Glomerular visceral epithelial cell (primary cell): ENCODE measurements around the gene APOBEC3G.
"Not testable (repeated sequence)": the region's sequence is repeated elsewhere in the genome, so short reads cannot be mapped to it uniquely, and the experiment has no call there.

ENCODE experiments used
- DNase-seq: peaks from one replicate; pipeline ENCODE4 v3.0.0-alpha.2; 2016; ENCODE audit errors: extremely low spot score

APOBEC3G gene

DNA sequence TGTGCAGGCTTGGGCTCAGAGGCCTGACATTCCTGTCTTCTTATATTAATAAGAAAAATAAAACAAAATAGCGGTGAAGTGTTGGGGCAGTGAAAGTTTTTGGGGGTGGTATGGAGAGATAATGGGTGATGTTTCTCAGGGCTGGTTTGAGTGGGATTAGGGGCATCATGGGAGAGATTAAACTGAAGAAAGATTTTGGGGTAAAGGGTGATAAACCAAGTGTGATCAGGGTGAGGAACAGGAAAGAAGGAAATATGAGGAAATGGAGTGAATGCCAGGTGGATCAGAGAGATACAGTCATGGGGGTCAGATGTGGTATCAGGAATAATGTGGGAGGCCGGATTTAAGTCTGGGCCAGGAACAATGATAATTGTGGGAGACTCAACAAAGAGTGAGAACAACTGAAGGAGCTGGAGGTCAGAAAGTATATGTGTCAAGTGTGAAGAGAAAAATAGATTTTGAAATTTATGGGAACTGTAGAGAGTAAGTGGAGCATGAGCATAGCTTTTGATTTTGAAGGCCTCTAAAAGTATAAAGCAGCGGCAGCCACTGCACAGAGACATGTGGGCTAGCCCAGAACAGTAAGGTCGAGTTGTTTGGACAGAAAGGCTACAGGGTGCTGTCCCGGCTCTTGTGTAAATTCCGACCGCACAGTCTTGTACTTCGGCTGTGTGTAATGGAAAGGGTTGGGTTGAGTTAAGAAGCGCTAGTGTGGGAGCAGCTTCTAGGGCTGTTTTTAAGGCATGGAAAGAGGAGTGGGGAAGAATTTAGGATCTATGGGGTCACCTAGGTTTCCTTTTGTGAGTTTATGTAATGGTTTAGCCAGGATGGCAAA lies 10.4 kb upstream of the APOBEC3G start:
- DNase-seq, result not testable (repeated sequence)

DNA sequence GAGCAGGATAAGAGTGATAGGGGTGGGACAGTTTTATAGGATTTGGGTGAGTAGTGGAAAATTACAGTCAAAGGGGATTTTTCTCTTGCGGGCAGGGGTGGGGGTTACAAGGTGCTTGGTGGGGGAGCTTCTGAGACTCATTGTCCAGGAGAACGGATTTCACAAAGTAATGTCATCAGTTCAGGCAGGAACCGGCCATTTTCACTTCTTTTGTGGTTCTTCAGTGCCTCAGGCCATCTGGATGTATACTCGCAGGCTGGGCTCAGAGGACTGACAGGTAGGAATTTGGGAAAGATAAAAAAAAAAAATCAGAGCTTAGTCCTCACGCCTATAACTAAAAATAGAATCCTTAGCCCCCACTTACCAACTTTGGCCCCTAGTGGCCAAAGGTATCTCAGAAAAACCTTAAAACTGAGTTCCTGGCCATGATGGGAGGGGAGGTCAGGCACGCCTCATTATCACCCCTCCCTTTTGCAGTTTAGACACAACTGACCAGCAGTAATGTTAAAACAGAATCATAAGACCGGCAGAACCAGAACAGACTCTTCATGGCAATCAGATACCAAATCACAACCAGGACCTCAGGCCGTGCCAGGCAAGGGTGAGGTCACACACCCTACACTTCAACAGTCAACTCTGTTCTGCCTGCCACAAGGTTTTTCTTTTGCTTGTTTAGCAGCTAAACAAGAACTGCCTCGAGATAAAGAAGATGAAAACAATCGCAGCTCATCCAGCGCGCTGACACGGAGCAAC lies 8.9 kb upstream of the APOBEC3G start:
- no peak for DNase-seq

DNA sequence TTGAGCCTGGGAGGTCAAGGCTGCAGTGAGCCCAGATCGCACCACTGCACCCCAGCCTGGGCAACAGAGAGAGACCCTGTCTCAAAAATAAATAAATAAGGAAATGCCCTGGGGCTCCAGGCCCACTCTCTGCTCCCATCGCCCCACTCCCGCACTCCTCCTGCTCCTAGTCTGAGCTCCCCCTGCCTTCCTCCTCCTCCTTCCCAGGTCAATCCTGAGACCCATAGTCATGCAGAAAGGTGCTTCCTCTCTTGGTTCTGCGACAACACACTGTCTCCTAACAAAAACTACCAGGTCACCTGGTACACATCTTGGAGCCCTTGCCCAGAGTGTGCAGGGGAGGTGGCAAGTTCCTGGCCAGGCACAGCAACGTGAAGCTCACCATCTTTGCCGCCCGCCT lies 6.9 kb upstream of the APOBEC3G start:
- no peak for DNase-seq

DNA sequence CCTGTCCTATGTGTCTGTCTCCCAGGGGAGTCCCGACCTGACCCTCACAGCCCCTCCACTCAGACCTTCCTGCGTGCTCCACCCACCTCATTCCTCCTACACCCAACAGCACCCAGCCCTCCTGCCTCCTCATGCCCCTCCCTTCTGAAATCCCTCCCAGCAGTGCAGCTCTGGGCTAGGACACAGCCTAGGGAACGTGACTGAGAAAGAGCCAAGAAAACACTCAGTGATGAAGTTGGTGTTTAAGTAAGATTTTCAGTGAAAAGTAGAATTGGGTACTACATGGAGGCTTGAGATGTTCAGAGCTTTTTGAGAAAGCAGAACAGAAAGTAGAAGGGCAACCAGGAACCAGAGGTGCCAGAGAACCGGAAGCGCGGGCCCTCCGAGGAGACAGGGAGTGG lies 4.5 kb upstream of the APOBEC3G start:
- not testable (repeated sequence) for DNase-seq

DNA sequence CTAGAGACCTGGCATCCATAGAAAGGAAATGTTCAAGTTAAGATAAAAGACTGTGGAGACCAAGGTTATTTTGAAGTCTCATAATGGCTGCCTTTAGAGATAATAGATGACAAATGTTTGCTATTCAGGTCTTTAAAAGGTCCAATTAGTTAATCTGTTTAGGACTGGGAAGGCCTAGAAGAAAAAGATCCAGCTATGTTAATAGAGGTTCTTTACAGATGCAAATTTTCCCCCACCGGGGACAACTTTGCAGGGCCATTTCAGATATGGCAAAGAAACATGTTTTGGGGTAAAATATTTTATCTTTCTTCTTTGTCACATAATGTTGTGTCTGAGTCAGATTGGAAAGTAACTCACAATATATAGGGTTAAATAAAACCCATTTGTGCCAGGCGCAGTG lies 3.1 kb upstream of the APOBEC3G start:
- DNase-seq, result no peak

DNA sequence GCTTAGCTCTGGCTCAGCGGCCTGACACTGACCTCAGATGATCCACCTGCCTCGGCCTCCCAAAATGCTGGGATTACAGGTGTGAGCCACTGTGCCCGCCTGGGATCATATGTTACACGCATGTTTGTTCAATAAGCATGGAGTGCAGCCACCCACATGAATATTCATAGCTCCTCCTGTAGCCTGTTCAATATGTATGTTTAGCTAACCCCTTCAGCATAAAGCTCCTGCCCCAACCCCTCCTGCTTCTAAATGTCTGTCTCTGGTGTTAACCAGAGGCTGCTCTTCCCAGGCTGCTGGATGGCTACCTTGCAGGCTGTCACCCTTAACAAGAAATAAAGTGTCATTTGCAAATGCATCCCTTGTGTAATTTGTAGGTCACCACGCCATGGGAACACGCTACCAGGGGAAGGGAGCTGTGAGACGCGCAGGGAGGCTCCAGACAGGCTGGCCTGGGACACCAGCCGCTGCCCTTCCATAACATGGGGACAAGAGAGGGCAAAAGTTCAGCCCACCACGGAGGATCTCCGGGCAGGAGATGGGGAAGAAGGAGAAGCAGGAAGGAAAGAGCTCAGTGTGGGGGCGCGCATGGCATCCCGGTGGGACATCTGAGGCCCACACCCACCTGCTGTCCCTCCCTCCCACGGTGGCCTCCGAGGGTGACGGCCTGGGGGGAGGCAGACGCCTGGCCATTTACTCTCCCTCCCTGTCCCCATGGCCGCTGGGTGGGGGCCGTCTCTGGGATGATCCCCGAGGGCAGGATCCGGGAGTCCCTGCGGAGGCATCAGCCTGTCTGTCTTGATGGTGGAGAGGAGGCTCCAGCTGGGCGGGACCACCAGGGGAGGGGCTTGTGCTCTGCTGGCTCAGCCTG lies 685 bp upstream of the APOBEC3G start:
- not testable (repeated sequence) for DNase-seq

DNA sequence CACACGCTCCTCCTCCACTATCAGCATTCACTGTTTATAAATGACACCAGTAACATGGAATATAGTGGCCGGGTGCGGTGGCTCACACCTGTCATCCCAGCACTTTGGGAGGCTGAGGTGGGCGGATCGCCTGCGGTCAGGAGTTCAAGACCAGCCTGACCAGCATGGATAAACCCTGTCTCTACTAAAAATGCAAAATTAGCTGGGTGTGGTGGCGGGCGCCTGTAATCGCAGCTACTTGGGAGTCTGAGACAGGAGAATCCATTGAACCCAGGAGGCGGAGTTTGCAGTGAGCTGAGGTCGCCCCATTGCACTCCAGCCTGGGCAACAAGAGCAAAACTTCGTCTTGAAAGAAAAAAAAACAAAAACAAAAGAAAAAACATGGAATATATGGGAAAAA lies 837 bp downstream of the APOBEC3G start:
- not testable (repeated sequence) for DNase-seq

DNA sequence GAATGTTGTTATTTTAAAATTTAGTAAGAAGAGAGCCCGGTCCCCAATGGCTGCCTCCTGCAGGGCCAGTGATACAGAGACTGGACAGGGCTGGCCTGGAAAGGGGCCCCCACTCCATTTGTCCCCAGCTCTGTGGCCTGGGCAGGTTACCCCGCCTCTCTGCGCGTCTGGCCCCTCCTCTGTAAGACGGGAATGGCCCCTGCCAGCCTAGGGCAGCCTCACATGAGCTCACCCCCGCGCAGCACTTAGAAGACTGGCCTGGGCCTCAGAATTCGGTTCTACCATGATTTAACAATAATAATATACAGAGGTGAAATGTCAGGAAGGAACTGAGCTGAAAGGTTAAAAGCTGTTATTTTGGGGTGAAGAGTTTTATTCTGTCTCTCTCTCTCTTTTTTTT lies 1.3 kb downstream of the APOBEC3G start:
- DNase-seq, result no peak

DNA sequence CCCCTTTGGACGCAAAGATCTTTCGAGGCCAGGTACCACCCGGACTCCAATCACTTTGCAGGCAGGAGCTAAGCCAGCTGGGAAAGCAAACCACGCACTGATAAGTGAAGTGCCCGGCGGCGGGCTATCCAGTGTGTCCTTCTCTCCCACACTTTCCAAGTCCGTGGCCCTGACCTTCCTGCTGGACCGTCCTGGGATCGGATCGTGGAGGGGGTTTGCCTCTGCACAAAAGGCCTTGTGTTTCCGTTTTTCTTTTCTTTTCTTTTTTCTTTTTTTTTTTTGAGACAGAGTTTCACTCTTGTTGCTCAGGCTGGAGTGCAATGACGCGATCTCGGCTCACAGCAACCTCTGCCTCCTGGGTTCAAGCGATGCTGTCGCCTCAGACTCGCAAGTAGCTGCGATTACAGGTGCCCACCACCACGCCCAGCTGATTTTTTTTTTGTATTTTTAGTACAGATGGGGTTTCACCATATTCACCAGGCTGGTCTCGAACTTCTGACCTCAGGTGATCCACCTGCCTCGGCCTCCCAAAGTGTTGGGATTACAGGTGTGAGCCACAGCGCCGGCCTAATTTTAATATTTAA lies 2.1 kb downstream of the APOBEC3G start:
- DNase-seq, result not testable (repeated sequence)

DNA sequence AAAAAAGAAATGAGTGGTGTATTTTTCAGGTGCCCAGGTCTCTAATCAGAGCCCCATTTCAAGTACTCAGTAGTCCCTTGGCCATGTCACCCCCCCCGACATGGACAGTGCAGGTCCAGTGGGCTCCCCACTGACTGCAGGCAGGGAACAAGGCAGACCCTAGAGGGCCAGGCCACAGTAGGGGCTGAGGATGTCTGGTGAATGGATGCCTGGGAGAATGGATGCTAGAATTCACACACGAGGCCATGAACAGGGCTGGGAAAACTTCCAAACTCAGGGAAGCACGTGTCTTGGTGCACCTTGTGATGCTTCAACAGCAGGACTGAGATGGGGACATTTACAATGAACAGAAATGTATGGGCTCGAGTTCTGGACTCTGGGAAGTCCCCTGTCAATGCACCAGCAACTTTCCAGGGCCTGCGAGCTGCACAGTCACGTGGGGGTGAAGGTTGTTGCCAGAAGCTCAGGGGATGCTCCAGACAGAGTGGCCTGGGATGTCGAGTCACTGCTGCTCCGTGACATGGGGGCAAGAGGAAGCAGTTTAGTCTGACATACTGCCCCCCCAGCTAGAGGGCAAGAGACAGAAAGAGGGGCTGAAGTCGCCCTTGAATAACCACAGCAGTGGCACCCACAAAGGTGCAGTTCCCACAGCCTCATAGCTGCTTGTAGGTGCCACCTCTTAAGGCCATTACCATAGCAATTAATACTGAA lies 3.1 kb downstream of the APOBEC3G start:
- no peak for DNase-seq

DNA sequence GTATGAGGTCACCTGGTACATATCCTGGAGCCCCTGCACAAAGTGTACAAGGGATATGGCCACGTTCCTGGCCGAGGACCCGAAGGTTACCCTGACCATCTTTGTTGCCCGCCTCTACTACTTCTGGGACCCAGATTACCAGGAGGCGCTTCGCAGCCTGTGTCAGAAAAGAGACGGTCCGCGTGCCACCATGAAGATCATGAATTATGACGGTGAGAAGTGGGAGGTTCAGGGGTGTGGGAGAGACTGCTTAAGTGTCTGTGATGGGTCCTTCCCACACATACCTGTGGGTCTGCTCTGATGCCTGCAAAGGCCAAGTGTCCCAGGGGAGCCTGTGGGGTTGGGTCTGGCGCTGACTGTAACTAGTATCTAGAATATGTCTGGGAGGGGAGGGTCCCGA lies 3.9 kb downstream of the APOBEC3G start:
- no peak for DNase-seq

DNA sequence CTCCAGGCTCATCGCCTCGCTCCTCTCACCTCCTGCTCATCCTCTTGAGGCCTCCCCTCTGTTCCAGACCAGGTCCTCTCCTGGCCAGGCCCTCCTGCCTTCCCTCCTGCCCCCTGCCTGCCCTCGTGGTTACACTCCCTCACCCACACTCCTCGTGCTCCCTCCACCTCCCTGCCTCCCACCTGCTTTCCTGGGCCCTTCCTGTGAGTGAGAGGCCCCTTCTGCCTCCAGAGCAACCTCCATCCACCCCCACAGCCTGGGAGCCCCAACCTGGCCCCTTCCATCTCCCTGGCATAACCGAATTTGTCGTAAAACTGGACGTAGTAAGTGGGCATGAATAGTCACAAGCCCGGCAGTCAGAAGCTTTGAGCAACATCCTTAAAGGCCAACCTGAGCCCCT lies 4.5 kb downstream of the APOBEC3G start:
- DNase-seq, result no peak

DNA sequence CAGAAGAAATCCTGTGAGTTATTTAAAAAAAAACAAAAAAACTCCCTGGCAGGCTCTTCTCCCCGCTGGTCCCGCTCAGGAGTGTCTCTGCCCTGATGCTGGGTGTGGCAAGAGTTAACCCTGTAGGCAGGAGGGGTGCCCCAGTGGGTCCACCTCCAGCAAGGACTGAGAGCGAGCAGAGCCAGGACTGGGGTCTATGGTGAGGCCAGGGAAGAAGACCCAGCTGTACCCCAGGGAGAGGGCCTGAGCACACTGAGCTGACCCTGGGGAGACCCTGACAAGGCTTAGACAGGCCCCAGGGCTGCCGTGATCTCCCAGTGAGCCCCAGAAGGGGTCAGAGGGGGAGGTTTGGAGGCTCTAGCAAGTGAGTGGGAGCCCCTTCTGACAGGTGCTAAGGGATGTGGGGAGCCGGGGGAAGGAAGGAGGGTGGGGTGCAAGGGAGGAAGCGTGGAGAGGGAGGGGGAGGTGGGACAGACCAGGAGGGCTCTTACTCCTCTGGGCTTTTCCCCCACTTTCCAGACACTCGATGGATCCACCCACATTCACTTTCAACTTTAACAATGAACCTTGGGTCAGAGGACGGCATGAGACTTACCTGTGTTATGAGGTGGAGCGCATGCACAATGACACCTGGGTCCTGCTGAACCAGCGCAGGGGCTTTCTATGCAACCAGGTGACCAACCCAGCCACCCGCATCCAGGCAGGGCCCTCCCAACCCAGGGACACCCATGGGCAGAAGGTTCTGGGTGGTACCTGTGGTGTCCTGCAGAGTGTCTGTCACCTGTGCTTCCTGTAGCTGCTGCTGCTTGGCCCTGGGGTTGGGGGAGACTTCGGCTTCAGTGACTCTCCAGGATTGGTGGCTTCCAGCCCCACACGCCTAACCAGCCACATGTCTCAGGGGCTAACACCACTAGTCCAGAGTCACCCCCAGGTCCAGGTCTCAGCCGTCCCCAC lies 6.4 kb downstream of the APOBEC3G start:
- no peak for DNase-seq

DNA sequence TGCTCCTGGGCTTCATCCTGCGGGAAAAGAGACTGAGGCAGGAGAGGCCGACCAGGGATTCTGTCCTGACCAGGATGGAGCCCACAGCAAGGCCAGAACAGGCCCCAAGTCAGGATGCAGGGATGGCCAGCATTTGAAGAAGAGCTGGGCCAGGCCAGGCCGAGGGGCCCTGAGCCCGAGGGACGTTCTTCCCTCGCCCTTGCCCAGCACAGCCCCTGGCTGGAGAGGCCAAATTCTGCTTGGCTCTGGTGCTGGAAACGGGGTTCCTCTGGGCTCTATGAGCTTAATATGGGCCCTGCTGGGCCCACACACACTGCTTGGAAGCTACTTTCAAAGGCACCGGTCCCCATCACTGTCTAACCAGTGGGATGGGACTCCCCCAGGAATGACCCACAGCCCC lies 7.6 kb downstream of the APOBEC3G start:
- DNase-seq, result no peak

DNA sequence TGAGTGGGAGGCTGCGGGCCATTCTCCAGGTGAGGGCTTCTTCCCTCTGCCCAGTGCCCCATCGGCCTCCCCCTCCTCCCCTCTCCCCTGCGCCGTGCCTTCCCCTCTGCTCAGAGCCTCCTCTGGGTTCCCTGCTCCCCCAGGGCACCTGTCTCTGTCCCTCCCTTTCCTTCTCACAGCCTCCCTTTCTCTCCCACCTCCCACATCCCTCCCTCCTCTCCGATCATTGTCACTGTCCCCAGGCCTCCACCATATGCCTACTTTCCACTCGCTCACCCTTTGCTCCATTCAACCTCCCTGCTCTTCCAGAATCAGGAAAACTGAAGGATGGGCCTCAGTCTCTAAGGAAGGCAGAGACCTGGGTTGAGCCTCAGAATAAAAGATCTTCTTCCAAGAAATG lies 10.0 kb downstream of the APOBEC3G start:
- DNase-seq, result no peak

DNA sequence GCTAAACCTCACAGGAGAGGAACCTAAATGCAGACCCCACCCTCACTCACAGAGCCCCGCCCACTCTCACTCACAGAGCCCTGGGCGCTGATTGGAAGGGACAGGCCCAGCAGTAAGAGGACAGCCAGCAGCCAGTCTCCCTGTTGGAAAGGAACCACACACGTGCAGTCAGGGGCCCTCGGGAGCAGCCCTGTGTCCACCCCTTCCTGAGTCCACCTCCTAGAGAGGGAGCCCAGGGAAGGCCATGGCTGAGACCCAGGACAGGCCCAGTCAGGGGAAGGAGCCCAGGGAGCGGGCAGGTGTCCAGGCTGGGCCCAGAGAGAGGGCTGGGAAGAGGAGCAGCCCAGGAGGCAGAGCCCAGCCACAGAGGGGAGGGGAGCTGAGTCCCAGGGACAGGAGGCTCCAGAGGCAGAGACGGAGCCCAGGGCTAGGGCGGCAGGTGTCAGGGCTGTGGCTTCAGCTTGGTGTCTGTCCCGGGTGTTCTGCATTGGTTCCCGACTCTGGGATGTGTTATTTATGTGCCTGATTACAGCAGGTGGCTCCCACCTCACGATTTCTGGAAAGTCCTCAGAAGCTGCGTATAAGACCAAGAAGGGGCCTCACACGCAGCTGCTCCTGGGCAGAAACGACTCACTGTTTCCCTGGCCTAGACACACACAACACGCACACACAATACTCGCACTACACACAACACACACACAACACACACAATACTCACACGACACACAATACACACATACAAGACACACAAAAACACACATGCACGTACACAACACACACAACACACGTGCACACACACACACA lies 11.0 kb downstream of the APOBEC3G start:
- DNase-seq, result no peak

DNA sequence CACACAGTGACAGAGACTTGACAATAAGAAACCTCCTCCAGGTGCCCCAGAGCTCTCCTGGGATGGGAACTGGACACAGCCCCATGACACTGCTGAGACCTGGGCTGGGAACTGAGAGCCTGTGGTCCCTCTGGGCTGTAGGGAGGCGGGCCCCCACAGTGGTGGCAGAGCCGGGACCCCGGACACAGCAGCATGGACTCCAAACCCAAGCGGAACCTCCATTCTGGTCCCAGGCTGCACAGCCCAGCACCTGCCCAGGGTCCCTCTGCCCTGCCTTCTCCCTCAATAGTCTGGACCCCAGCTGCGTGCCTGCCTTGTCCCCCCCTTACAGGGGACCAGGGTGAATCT lies 11.6 kb downstream of the APOBEC3G start:
- DNase-seq, result no peak

DNA sequence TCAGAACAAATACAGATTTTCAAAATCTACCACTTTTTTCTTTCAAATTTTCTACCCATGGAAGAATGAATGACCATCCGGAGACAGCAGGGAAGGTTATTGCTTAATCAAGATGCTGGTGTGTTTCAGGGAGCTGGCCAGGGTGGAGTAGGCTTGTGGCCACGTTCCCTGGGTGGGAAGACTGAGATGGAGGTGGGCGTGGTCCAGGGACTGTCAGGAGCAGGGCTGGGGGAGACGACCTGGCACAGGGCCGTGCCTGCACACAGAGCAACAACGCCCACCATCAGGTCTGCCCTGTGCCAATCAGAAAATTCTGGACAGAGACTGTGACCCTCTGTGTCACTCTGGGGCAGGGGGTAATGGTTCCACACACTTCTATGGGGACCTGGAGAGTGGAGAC lies 12.9 kb downstream of the APOBEC3G start:
- no peak for DNase-seq

DNA sequence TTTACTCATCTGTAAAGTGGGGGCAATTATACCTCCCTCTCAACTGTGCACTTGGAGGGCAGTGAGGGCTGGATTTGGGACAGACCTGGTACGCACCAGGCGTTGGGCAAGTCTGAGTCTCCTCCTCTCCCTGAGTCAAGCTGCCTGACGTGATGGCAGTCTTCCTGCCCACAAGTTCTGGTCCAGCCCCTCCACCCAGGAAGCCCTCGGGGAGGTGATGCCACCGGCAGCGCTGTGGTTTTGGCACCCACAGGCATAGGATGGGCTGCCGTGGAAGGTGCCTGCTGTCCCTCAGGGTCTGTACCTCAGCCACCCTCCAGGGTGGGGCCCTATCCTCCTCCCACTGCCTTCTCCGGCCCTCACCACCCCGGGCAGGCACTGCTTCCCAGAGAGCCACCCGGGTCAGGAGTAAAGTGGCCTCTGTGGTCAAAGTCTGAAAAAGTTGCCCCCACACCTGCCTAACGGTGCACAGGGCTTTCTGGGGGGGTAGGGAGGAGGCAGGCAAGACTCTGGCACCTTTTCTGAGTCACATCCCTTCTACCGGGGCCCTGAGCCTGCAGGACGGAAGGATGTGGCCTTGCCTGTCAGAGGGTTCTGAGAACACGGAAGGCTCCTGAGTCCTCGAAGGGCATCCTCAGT lies 13.5 kb downstream of the APOBEC3G start:
- DNase-seq, result peak; percentile 63
